ENCODE data around the gene FGF3. TPM values are rescaled to one million over a fixed set of nuclear protein-coding genes. Genes with fewer than 3 reads are reported as not detected.
A peak's percentile ranks its signal among the peaks of the same experiment; 100 is the strongest.

Gene FGF3
- total and polyA plus RNA-seq, 9 of the 15 experiments (the other 6 are each of a cell fraction or from before 2014, with no cell fraction given): not detected

GRCh38 chr11:69797737-69798528, 21.3 kb downstream of the FGF3 start:
- intact Hi-C loops (cut with micrococcal nuclease) (loop anchor here (5.0 kb wide), 1 partner anchor 96 kb away; the partner anchor contains the start of gene FGF19), in situ Hi-C loops (cut with MboI) (loop anchor here (5.0 kb wide), 1 partner anchor 106 kb away; no protein-coding TSS in a partner anchor)
- no peaks in the 10 kb centered on the region for H3K9me1 ChIP-seq (ENCODE audit: control insufficient read depth, insufficient read depth, low read length)
- peaks cover 0 to 3% of the 10 kb centered on the region in 2 experiments; a peak in 2 of 5 replicates for H3K4me1 ChIP-seq (replicated peaks in 1 of 2; ENCODE audit: control insufficient read depth in 2 of 2, insufficient read depth in 2 of 2, low read length in 2 of 2)
- no peak overlapping the region for H3K4me3 ChIP-seq
- no peak for DNase-seq (ENCODE audit: extremely low read depth in 1 of 4, low spot score in 3 of 4)
- no peaks in the 10 kb centered on the region; the same call in 1 of the 2 replicates for H4K20me1 ChIP-seq (replicated peaks; ENCODE audit: control insufficient read depth, insufficient read depth, low read length)
- ChIA-PET POLR2A (interaction anchor here (0.6 to 1.1 kb wide), 4 partner anchors 10 to 90 kb away, joined by 3 to 4 read pairs (median 4); no protein-coding TSS in a partner anchor), CTCF (ENCODE audit: low intra/inter-chr PET ratio) (interaction anchor here (0.7 kb wide), 1 partner anchor 112 kb away, joined by 3 read pairs; no protein-coding TSS in a partner anchor)
- no peak overlapping the region for H3K27ac ChIP-seq (ENCODE audit: extremely low read depth, low read depth, low read length)
- 12% methylated on average over 14 of the region's 14 CpGs for WGBS (ENCODE audit: insufficient coverage, low coverage, missing lambda C conversion rate)
- no peaks in the 10 kb centered on the region for H3K36me3 ChIP-seq (ENCODE audit: control insufficient read depth, insufficient read depth, low read length)
- H3K9ac ChIP-seq (ENCODE audit: insufficient read depth in 1 of 2, low read depth in 2 of 2, low read length in 2 of 2): no peak overlapping the region
- no peak for ATAC-seq
- H3K27me3 ChIP-seq (ENCODE audit: control insufficient read depth in 2 of 2, insufficient read depth in 2 of 2, low read length in 2 of 2): peaks cover 5 to 31% of the 10 kb centered on the region in 2 experiments; a peak in 3 of 5 replicates
- H3K9me3 ChIP-seq (replicated peaks; ENCODE audit: control insufficient read depth, insufficient read depth, low read depth, low read length): no peaks in the 10 kb centered on the region
- no peak for FAIRE-seq
- H2AFZ ChIP-seq (ENCODE audit: low read depth, low read length): no peak overlapping the region
- no TSS peak for BruUV-seq (replicated peaks)
- H3K79me2 ChIP-seq (ENCODE audit: control insufficient read depth, insufficient read depth, low read length): no peaks in the 10 kb centered on the region
- no peak overlapping the region for H3K4me2 ChIP-seq (ENCODE audit: insufficient read depth, low read length)
- TF ChIP-seq TRIM24 (IDR thresholded peaks at IDR 0.05) (no peak), FOXK1 (CRISPR knock-in tag; IDR thresholded peaks at IDR 0.05; ENCODE audit: borderline replicate concordance) (no peak), HDAC1 (IDR thresholded peaks at IDR 0.05) (no peak), SMAD2 (IDR thresholded peaks at IDR 0.05; ENCODE audit: low read depth, low read length) (no peak), KAT7 (CRISPR knock-in tag; IDR thresholded peaks at IDR 0.05; ENCODE audit: borderline replicate concordance) (no peak), POLR3G (IDR thresholded peaks at IDR 0.05; ENCODE audit: extremely low read depth, insufficient read length, insufficient replicate concordance) (no peak), ZNF274 (IDR thresholded peaks at IDR 0.05; ENCODE audit: borderline replicate concordance, low read depth, low read length) (no peak), ZNF583 (CRISPR knock-in tag; IDR thresholded peaks at IDR 0.05) (no peak), ZFP36 (IDR thresholded peaks at IDR 0.05; ENCODE audit: low read depth, low read length, partially characterized antibody) (peak; percentile 56), BCOR (IDR thresholded peaks at IDR 0.05) (peak; percentile 44), ZNF717 (CRISPR knock-in tag; IDR thresholded peaks at IDR 0.05) (no peak), RCOR1 (IDR thresholded peaks at IDR 0.05; ENCODE audit: borderline replicate concordance in 1 of 2, low read depth in 2 of 2, low read length in 2 of 2) (no peak), MCM2 (IDR thresholded peaks at IDR 0.05; ENCODE audit: low read depth) (no peak), RBM25 (IDR thresholded peaks at IDR 0.05; ENCODE audit: low read depth, low read length, severe bottlenecking) (peak; percentile 70), HBP1 (CRISPR knock-in tag; IDR thresholded peaks at IDR 0.05) (no peak), LEF1 (IDR thresholded peaks at IDR 0.05) (no peak), KDM1A (IDR thresholded peaks at IDR 0.05) (0 out of 4 replicates have a peak, but pooled peaks of 1 of the 2 experiments have one; percentile 18), POLR2G (IDR thresholded peaks at IDR 0.05; ENCODE audit: low read depth, low read length) (no peak), SFPQ (IDR thresholded peaks at IDR 0.05; ENCODE audit: low read depth, low read length) (no peak), RFX5 (IDR thresholded peaks at IDR 0.05; ENCODE audit: low read depth, low read length) (no peak), HIVEP1 (CRISPR knock-in tag; IDR thresholded peaks at IDR 0.05) (no peak)

Measured in K562 (cell line).